H9 (cell line): ENCODE measurements around the gene CMPK2. TPM values are rescaled to one million over a fixed set of nuclear protein-coding genes. Genes with fewer than 3 reads are reported as not detected.
A peak's percentile ranks its signal among the peaks of the same experiment; 100 is the strongest.

Experiments used
- DNase-seq: peaks from one replicate; pipeline ENCODE4 v3.0.0-alpha.2; 2017
- H2AFZ ChIP-seq: one replicate; pipeline ENCODE4 v1.6.1; 2013; ENCODE audit warnings: mild to moderate bottlenecking, low read length, control low read depth, moderate library complexity
- H2AK5ac ChIP-seq: 2 replicates; pipeline ENCODE4 v1.6.1; 2013; ENCODE audit warnings: low read length, control low read depth, mixed read lengths; ENCODE audit not compliant: insufficient read length
- H2BK120ac ChIP-seq: one replicate; pipeline ENCODE4 v1.6.1; 2013; ENCODE audit warnings: low read depth, mild to moderate bottlenecking, low read length, control low read depth, inconsistent platforms; ENCODE audit not compliant: poor library complexity, severe bottlenecking
- H2BK12ac ChIP-seq: 2 replicates; pipeline ENCODE4 v1.6.1; 2013; ENCODE audit warnings: low read length, control low read depth, mixed read lengths, low read depth; ENCODE audit not compliant: insufficient read length
- H2BK15ac ChIP-seq: 2 replicates; pipeline ENCODE4 v1.6.1; 2013; ENCODE audit warnings: low read depth, low read length, control low read depth
- H2BK20ac ChIP-seq: one replicate; pipeline ENCODE4 v1.6.1; 2013; ENCODE audit warnings: low read depth, mild to moderate bottlenecking, low read length, control low read depth, inconsistent platforms; ENCODE audit not compliant: poor library complexity, severe bottlenecking
- H2BK5ac ChIP-seq: 2 replicates; pipeline ENCODE4 v1.6.1; 2013; ENCODE audit warnings: low read length, control low read depth, mixed read lengths; ENCODE audit not compliant: insufficient read length
- H3K14ac ChIP-seq: 2 replicates; pipeline ENCODE4 v1.6.1; 2013; ENCODE audit warnings: low read length, control low read depth; ENCODE audit not compliant: insufficient read depth
- H3K18ac ChIP-seq: 2 replicates; pipeline ENCODE4 v1.6.1; 2013; ENCODE audit warnings: low read depth, mild to moderate bottlenecking, mixed read lengths, low read length, control low read depth; ENCODE audit not compliant: insufficient read length
- H3K23ac ChIP-seq: 2 replicates; pipeline ENCODE4 v1.6.1; 2013; ENCODE audit warnings: low read length, control low read depth, mixed read lengths, low read depth; ENCODE audit not compliant: insufficient read length
- H3K23me2 ChIP-seq: 2 replicates; pipeline ENCODE4 v1.6.1; 2013; ENCODE audit warnings: low read depth, mild to moderate bottlenecking, mixed read lengths, low read length, control low read depth; ENCODE audit not compliant: insufficient read length, poor library complexity, severe bottlenecking
- H3K27ac ChIP-seq: 2 replicates; pipeline ENCODE4 v1.5.1; 2013; ENCODE audit warnings: low read length, control low read depth, mixed read lengths, low read depth; ENCODE audit not compliant: insufficient read length
- H3K27me3 ChIP-seq: 2 replicates; pipeline ENCODE4 v1.6.1; 2013; ENCODE audit warnings: low read length, control low read depth, inconsistent platforms; ENCODE audit not compliant: insufficient read depth
- H3K4ac ChIP-seq: 2 replicates; pipeline ENCODE4 v1.6.1; 2013; ENCODE audit warnings: low read depth, mild to moderate bottlenecking, control low read depth, inconsistent platforms, low read length, moderate library complexity
- H3K4me1 ChIP-seq: 2 replicates; pipeline ENCODE4 v1.6.1; 2013; ENCODE audit warnings: low read length, control low read depth, inconsistent platforms; ENCODE audit not compliant: insufficient read depth
- H3K4me2 ChIP-seq: 2 replicates; pipeline ENCODE4 v1.6.1; 2013; ENCODE audit warnings: low read length, control low read depth, mixed read lengths; ENCODE audit not compliant: insufficient read length, insufficient read depth
- H3K56ac ChIP-seq: 2 replicates; pipeline ENCODE4 v1.6.1; 2013; ENCODE audit warnings: low read depth, mild to moderate bottlenecking, mixed read lengths, low read length, control low read depth; ENCODE audit not compliant: insufficient read length
- H3K79me1 ChIP-seq: 2 replicates; pipeline ENCODE4 v1.6.1; 2013; ENCODE audit warnings: low read depth, mild to moderate bottlenecking, moderate library complexity, low read length, control low read depth, inconsistent platforms; ENCODE audit not compliant: insufficient read depth, poor library complexity, severe bottlenecking
- H3K79me2 ChIP-seq: 2 replicates; pipeline ENCODE4 v1.6.1; 2013; ENCODE audit warnings: low read length, control low read depth, inconsistent platforms; ENCODE audit not compliant: insufficient read depth
- H3K9ac ChIP-seq: 2 replicates; pipeline ENCODE4 v1.6.1; 2013; ENCODE audit warnings: low read length, control low read depth, mixed read lengths; ENCODE audit not compliant: insufficient read length; ENCODE audit errors: extremely low read depth
- H3K9me3 ChIP-seq: one replicate; pipeline ENCODE4 v1.6.1; 2013; ENCODE audit warnings: low read depth, low read length, inconsistent platforms; ENCODE audit not compliant: control insufficient read depth
- H3T11ph ChIP-seq: one replicate; pipeline ENCODE4 v1.6.1; 2013; ENCODE audit warnings: mild to moderate bottlenecking, low read length, control low read depth, inconsistent platforms
- H4K20me1 ChIP-seq: one replicate; pipeline ENCODE4 v1.6.1; 2013; ENCODE audit not compliant: control insufficient read depth, insufficient read length, insufficient read depth
- H4K5ac ChIP-seq: 2 replicates; pipeline ENCODE4 v1.6.1; 2013; ENCODE audit warnings: low read depth, mild to moderate bottlenecking, mixed read lengths, low read length, control low read depth; ENCODE audit not compliant: insufficient read length
- H4K8ac ChIP-seq: replicated peaks from 2 replicates; pipeline ENCODE4 v1.6.1; 2013; ENCODE audit warnings: low read length, control low read depth, mixed read lengths, low read depth; ENCODE audit not compliant: insufficient read length
- H4K91ac ChIP-seq: 2 replicates; pipeline ENCODE4 v1.6.1; 2013; ENCODE audit warnings: low read depth, mild to moderate bottlenecking, moderate library complexity, mixed read lengths, low read length, control low read depth; ENCODE audit not compliant: insufficient read length
- H3K27ac Mint-ChIP-seq, 3 experiments: 2 replicates in 2 of 3; 3 replicates in 1 of 3; pipeline ENCODE4 v1.8.0; 2020 to 2021; ENCODE audit warnings: mixed read lengths in 3 of 3, mild to moderate bottlenecking in 1 of 3, moderate library complexity in 1 of 3
- H3K27me3 Mint-ChIP-seq: 2 replicates; pipeline ENCODE4 v1.8.0; 2021; ENCODE audit warnings: low read depth, mild to moderate bottlenecking, moderate library complexity, mixed read lengths
- H3K36me3 Mint-ChIP-seq, 3 experiments: 2 replicates in 2 of 3; 3 replicates in 1 of 3; pipeline ENCODE4 v1.8.0; 2020 to 2021; ENCODE audit warnings: low read depth in 3 of 3, mixed read lengths in 3 of 3; ENCODE audit not compliant: insufficient read depth in 1 of 3
- H3K4me1 Mint-ChIP-seq, 2 experiments: 2 replicates each; pipeline ENCODE4 v1.8.0; 2020; ENCODE audit warnings: mixed read lengths in 2 of 2
- H3K4me3 Mint-ChIP-seq, 2 experiments: 2 replicates in 1 of 2; 3 replicates in 1 of 2; pipeline ENCODE4 v1.8.0; 2020 to 2021; ENCODE audit warnings: mild to moderate bottlenecking in 2 of 2, mixed read lengths in 2 of 2, moderate library complexity in 1 of 2
- H3K9me3 Mint-ChIP-seq, 2 experiments: 2 replicates in 1 of 2; 3 replicates in 1 of 2; pipeline ENCODE4 v1.8.0; 2020; ENCODE audit warnings: mild to moderate bottlenecking in 2 of 2, mixed read lengths in 2 of 2, moderate library complexity in 1 of 2
- WGBS: extraction: QIAGEN DNeasy Blood & Tissue Kit; methylation state at CpG from one replicate; pipeline ENCODE4 v1.1.7; 2013; ENCODE audit warnings: missing lambda C conversion rate, low lambda C conversion rate, mixed read lengths; ENCODE audit not compliant: insufficient read length; ENCODE audit errors: extremely low coverage; 5-methylcytosine and 5-hydroxymethylcytosine counted together
- total RNA-seq: library from RNA; stranded (reverse); gene quantifications from 2 replicates; pipeline ENCODE4 v1.2.1, GENCODE V29; 2021
- TF ChIP-seq, protein P1 (sequence below): fragments of 200-600 bp; sonication (generic); conservative IDR thresholded peaks from 3 replicates; pipeline ENCODE4 v1.8.0; 2021; ENCODE audit warnings: antibody characterized with exemption, mild to moderate bottlenecking

Gene CMPK2
- total RNA-seq, 1 experiment from 2014 or later, result 0.90 TPM

DNA sequence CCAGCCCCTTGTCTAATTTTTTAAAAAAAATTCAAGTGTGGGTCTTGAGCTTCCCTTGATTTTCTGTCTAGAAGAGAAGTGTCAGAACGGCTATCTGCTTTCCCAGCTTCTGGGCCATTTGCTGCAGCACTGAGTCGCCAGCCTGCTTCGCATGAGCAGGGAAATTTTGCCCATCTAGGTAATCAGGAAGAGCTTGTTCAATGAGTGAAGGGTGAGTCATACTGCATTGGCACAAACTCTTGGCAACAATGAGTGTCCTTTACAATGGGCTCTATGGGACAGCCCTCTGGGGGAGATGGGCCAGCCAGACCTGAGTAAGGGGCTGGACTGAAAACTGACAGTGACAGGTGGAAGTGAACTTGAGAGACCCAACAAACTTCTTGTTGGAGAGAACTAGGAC is 49.1 kb upstream of the CMPK2 start:
- Histone ChIP-seq H2BK120ac (no peak overlapping the region), H4K91ac (no peak overlapping the region), H3K14ac (no peak overlapping the region), H3K56ac (no peak overlapping the region), H4K5ac (no peak overlapping the region), H3K9me3 (no peaks in the 10 kb centered on the region), H3K27ac (no peak overlapping the region), H2BK20ac (no peak overlapping the region), H3K23me2 (peaks cover 10% of the 10 kb centered on the region), H4K20me1 (no peaks in the 10 kb centered on the region), H3K27me3 (no peaks in the 10 kb centered on the region), H4K8ac (no peak overlapping the region), H2AFZ (no peak overlapping the region), H3K79me1 (no peaks in the 10 kb centered on the region), H3K18ac (no peak overlapping the region), H3T11ph (no peak overlapping the region), H3K4me1 (0 out of 2 replicates have a peak, but pooled peaks cover 3% of the 10 kb centered on the region), H2BK5ac (no peak overlapping the region), H3K79me2 (no peaks in the 10 kb centered on the region), H3K4ac (no peak overlapping the region), H3K23ac (no peak overlapping the region), H3K4me2 (no peak overlapping the region), H3K9ac (no peak overlapping the region), H2BK15ac (no peak overlapping the region), H2BK12ac (no peak overlapping the region), H2AK5ac (no peak overlapping the region)
- peak overlapping the region in 1 of 3 experiments; percentile 69; a peak in 2 of 7 replicates for H3K27ac Mint-ChIP-seq
- no CpG with 5 or more reads among the region's 3 CpGs for WGBS
- no peak for DNase-seq
- TF ChIP-seq, protein P1, sequence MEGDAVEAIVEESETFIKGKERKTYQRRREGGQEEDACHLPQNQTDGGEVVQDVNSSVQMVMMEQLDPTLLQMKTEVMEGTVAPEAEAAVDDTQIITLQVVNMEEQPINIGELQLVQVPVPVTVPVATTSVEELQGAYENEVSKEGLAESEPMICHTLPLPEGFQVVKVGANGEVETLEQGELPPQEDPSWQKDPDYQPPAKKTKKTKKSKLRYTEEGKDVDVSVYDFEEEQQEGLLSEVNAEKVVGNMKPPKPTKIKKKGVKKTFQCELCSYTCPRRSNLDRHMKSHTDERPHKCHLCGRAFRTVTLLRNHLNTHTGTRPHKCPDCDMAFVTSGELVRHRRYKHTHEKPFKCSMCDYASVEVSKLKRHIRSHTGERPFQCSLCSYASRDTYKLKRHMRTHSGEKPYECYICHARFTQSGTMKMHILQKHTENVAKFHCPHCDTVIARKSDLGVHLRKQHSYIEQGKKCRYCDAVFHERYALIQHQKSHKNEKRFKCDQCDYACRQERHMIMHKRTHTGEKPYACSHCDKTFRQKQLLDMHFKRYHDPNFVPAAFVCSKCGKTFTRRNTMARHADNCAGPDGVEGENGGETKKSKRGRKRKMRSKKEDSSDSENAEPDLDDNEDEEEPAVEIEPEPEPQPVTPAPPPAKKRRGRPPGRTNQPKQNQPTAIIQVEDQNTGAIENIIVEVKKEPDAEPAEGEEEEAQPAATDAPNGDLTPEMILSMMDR, result no peak
- peaks cover 21% of the 10 kb centered on the region for H3K27me3 Mint-ChIP-seq
- H3K4me3 Mint-ChIP-seq, result no peak overlapping the region
- H3K9me3 Mint-ChIP-seq, result no peaks in the 10 kb centered on the region; a peak in 1 of 5 replicates
- H3K36me3 Mint-ChIP-seq, result peaks cover 0 to 6% (median 0%) of the 10 kb centered on the region in 3 experiments; a peak in 2 of 7 replicates
- H3K4me1 Mint-ChIP-seq, result peaks cover 22 to 35% of the 10 kb centered on the region in 2 experiments
